SIG-M5 (cell line): ENCODE data around the gene NCKAP5.

Experiments used
- DNase-seq: peaks from one replicate; lab custom pipeline; 2025; lab: John Stamatoyannopoulos, UW

NCKAP5 gene

DNA sequence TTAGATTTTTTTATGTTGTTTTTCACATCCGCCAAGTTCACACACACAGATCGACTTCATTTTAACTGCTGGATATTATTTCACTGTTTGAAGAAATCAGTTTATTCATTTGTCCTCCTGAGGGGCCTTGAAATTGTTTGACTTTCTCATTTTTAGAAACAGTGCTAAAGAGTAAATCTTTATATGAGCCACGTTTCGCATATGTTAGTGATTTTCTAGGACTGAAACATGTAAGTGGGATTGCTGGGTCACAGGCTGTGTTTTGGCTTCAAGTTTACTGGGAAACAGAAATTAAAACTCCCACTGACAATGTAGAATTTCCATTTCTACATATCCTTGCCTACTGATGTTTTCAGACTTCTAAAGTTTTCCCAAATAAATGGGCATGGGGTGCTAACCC is 363.8 kb downstream of the NCKAP5 start:
- no peak for DNase-seq

DNA sequence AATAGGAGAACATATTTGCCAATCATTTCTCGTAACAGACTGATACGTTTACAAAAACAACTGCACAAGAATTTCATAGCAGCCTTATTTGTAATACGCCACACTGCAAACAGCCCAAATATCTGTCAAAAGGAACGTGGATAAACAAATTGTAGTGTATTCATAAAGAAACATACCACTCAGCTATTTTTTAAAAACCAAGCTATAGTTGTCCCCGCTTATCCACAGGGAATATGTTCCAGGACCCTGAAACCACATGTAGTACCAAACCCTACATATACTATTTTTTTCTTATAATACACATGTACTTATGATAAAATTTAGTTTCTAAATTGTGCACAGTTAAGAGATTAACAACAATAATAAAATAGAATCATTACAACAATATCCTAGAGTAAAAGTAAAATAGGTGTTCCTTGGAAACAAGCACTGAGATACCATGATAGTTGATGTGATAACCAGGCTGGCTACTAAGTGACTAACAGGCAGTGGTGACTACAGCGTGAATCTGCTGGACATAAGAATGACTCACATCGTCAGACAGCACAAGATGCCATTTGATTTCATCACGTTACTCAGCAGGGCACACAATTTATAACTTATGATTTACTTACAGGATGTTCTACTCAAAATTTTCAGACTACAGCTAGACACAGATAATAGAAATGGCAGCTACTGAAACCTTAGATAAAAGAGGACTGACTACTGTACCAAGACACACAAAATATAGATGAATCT is 367.4 kb downstream of the NCKAP5 start:
- DNase-seq: no peak

DNA sequence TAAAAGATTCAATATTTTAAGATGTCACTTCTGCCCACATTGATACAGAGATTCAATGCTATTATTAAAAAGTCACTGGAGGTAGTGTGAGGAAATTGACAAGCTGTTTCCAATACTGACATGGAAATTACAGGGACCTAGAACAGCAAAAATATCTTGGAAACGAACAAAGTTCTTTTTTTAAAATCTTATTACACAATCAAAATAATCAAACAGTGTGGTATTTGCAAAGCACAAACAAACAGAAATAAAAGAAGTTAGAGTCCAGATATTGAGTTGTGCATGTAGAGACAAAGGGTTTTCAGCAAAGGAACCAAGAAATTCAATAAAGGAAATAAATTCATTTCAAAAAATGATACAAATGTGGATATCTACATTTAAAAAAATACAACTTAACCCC is 369.6 kb downstream of the NCKAP5 start:
- no peak for DNase-seq

DNA sequence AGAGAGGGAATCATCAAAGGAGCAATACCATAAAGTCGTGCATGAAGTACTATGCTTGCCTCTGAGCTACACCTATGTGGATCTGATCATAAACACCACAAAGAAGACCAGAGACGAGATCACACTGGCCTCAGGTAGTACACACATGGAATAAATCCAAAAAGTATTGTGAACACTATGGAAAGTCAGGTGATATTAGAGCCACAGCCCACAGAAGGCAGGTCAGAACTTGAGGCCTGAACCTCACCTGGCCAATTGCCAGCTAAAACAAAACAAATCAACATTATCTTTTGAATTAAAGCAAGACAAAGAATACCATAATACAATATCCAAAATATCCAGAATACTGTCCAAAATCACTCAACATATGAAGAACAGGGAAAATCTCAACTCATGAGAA is 371.1 kb downstream of the NCKAP5 start:
- no peak for DNase-seq

DNA sequence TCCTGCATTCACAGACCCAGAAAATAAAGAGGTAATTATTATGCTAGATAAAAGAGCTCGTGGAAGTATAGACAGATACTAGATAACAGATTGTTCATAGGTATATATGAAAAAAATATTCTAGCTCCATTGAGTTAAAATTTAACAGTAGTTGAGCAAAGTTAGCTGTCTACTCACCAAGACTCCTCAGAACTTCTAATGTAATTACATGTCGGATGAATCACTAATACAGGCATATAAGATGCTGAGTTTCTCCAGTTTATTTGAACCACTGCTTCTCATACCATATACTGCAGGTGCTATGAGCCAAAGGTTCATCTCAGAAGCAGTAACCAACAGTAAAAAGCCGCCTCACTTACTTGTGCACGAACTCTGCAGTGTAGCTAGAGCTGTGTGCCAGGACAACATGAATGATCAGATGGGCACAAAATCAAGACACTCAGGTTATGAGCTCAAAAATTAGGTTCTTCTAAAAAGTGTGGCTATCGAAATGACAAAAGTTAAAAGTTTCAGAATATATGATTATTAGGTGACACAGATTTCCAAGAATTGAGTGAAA is 373.4 kb downstream of the NCKAP5 start:
- DNase-seq: no peak

DNA sequence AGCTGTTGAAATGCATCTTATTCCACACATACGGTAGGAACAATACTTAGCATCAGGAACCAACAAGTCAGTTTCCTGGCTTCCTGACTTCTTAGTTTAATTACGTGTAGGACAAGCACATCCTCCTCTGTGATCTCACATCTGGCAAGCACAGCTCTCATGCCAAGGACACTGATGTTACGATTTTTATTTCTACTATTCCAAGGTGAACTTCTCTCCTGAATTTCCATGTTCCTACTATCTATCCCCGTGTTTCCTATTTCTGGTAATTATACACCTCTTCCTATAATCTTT is 374.0 kb downstream of the NCKAP5 start:
- DNase-seq: no peak

DNA sequence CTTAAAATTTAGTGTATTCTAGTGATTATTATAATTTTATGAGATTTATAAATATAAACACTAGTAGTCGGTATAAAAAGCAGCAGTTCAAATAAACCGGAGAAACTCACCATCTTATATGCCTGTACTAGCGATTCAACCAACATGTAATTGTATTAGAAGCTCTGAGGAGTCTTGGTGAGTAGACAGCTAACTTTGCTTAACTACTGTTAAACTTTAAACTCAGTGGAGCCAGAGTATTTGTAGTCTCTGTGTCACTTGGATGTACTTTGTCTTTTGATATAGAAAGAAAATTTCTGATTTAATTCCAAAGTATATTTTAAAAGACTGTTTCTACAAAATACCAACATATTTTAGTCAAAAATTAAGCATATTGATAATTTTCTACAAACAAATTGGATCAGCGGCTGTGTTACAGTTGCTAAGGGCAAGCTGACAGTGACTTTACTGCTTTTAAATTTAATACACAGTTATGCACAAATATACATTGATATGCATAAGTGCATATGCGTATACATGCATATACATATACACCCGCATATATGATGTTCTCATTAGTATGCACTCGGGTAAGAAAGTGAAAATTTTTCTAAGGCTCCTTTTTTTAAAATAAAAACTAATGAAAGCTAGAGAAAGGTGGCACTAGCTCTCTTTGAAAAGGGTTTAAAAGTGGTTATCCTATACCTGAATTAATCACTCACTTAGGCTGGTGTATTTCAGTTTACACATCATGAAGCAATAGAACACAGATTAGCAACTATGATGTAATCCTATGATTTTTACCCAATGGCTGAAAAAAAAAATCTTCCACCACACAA is 374.5 kb downstream of the NCKAP5 start:
- DNase-seq: no peak

DNA sequence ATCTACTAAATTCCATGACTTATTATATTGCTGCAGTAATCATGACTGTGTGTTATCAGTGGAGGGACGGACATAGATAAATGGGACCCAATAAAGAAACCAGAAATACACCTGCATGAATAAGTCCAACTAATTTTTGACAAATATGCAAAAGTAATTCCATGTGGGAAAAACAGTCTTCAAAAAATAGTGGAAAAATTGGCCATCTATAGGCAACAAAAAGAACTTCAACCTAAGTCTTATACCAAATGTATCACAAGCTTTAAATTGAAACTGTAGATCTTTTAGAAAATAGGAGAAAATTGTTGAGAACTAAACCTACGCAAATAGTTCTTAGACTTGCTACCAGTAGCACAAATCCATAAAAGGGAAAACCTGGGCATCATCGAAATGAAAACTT is 376.2 kb downstream of the NCKAP5 start:
- no peak for DNase-seq

DNA sequence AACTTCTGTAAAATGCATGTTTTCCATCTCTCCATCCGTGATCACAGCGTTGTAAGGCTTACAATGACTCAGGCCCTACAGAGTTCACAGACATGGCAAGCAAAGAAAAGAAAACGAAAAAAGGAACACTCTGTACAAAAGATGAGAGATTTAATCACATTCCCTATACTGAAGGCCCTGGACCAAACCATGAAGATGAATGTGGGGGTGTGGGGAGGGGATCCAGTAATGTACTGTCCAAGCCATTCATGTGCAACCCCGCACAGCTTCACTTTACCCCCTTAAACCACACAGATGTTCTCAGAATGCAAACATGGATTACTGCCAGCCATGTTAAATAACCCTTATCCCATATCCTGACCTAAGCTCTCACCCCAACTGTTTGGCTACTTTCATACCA is 391.1 kb downstream of the NCKAP5 start:
- DNase-seq: no peak

DNA sequence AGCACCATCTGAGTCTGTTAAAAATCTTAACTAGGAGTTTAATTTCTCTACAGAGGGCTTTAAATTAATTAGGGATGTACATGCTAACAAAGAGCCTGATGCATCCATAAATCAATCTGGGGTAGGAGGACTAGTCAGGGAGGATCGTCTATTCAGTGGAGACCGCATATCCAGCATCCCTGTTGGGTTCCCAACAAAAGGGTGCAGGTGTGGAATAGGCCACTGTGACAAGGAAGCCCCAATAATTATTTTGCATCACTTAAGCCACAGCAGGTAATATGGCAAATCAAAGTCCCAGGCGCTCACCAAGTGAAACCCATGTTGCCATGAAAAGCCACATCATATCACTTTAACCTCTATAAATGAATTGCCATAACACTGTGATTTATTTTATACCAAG is 392.3 kb downstream of the NCKAP5 start:
- no peak for DNase-seq

DNA sequence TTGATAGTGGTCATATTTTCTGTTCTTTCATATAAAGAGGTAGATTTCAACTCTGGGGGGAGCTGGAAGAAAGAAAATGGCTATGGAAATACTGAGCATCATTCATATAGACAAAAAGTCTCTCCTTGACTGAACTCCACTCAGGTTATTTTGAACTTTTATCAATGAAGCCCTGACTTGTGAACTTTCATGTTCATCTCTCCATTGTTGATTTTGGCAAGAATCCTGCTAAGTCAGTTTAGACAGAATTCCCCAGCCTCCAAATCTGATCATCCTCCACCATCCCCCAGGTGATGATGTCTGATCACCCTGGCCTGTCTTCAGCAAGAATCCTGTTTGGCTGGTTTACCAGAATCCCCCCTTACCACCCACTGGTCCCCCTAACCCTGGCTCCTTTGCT is 395.0 kb downstream of the NCKAP5 start:
- no peak for DNase-seq

DNA sequence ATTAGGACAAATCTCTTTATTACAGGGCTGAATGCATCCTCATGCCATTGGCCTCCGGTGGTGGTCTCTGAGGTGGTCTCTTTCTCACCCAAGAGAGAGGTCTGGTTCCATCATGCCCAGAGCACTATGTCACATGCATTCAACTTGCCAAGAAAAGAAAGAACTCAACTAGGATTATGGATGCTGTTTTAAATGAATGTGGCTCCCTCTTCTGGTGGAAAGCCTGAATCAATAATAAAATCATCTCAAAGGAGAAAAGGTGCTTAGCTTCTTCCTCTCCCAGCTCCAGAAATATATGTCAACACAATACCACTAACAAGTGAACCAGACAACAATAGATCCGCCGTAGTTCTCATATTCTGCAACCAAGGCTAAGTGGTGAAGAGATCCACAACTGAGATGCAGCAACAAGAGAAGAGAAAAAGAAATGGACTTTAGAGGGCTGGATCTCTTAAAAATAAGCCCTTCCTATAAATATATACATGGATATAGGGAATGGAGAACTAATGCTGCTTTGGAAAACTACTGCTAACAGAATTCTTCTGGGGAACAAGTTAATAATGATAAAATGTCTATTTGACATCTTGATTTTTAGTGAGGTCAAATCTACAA is 396.8 kb downstream of the NCKAP5 start:
- no peak for DNase-seq

DNA sequence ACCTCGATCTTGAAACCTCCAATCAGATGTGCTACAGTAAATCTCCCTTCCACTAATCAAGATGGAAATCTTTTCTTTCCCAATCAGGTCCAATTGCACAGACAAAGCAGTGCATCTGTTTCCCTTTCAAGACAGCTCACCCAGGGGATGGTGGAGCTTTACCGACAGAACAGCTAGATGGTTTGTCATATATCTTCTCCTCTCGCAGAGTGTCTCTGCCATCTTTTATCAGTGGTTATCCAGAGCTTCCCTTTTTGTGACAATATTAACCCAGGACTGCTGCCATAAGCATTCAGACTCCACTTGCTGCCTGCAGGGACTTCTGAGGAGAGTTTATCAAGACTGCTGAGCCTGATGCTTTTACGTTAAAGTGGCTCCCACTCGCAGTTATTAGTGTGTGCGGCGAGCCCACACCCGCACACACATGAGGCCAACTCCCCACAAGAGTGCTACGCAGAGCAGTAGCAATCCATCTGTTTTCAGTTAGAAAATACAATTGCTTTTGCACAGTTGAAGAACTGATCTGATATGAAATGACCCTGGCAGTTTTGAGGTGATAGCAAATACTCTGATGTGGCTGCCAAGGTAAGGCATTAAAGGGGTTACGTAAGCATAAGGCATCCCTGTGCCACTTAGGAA is 398.9 kb downstream of the NCKAP5 start:
- no peak for DNase-seq

DNA sequence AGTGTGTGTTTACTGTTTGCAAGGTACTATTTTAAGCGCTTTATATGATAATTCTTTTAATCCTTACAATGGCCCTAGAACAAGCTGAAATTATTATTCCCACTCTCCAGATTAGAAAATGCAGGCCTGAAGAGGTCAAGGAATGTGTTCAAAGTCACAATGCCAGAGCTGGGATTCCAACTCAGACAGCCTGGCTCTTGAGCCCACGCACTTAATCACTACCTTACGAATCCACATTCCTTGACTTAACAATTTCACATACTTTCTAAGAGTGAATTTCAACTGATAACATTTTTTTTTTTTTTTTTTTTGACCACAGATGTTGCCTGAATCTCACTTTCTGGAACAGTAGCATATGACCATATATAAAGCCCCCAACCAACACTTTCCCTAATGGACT is 400.3 kb downstream of the NCKAP5 start:
- no peak for DNase-seq

DNA sequence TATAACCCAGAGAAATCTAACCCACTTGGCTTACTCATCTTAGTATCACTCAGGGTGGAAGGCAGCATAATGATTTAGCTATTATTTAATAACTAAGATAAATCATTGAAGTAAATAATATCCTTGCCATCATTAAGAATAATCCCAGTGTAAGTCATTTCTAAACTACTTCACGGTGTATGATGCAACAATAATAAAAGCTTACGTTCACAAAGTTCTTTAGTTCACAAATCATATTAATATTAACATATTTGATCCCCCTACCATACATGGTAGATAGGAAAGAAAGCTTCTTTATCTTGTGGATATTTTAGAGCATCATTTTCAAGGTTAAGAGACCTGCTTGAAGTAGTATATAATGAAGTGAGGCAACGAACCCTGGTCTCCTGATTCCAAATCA is 401.0 kb downstream of the NCKAP5 start:
- DNase-seq: no peak

DNA sequence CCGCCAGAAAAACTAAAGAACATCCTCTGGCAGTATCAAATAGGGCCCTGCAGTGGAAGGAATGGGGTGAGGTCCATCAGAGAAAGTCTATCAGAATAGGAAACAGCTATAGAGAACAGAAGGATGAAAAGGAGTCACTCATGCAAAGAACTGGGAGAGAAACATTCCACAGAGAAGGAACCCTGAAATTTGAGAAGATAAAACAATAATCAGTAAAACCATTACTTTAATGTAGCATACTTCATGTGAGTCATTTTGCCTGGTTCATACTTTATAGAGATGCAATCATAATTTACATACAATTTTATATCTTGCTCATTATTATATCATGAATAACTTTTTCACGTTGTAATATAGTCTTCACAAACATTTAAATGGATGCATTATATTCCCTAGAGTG is 402.2 kb downstream of the NCKAP5 start:
- no peak for DNase-seq

DNA sequence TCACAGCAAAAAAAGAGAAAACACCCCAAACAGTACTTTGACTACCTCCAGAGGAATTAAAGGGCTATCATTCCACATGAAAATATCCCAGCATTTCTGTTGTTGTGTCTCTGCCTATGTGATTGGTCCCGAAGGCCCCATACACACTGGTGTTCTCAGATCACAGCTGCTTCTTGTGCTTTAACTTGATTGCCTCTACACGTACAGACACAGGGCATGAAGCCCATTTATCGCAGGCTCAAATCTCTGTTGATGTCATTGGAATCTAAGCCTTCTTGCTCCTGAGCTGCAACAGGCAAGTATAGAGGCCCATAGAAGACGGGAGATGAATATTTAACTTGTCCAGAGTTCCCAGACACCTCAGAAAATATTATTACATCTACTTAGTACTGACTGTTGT is 405.2 kb downstream of the NCKAP5 start:
- DNase-seq: no peak

DNA sequence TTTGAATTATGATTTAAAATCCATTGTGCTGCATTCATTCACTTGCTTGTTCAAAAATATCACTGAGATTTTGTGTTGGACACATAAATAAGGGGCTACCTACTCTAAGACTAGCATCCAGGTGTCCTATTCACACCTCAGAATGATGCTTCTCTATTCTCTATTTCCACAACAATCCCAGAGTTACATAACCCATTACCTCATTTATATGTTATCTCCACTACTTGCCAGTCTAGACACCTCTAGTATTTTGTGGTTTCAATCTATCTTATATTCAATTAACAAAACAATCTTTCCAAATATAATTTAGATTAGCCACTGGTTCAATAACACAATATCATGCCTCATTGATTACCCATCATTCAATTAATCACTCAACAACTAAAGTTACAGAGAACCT is 409.8 kb downstream of the NCKAP5 start:
- DNase-seq: no peak

DNA sequence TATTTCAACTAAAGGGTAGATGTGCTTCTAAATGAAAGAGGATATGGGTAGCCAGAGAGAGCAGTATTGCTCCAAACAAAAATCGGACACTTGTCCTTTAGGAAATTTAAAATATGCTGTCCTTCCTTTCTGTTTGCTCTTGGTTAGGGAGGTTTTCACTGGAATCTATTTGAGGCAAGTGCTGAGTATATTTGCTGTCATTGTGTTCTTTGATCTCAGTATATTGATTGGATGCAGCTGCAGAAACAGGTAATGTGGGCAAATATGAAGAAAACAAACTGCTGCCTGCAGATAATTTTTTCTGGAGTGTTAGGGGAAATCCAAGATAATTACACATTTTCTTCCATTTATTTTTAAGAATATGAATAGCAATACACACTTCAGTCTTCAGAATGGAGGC is 410.2 kb downstream of the NCKAP5 start:
- DNase-seq: no peak

DNA sequence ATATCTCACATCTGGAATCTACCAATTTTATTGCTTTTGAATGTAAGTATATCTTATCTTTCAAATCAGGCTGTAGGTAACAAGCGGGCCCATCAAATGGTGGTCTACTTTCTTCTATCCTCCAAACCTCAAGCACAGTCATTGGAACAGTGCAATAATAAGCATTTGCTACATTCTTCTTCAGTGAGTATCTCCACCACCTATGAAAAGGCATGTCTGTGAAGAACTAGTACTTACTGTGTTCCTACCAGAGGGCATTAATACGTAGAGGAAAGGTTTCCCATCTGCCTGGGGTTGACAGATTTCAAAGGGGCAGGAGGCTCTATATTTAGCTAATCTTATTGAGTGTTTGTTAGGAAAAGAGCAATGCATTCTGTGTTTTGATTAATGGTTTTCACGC is 411.1 kb downstream of the NCKAP5 start:
- no peak for DNase-seq

DNA sequence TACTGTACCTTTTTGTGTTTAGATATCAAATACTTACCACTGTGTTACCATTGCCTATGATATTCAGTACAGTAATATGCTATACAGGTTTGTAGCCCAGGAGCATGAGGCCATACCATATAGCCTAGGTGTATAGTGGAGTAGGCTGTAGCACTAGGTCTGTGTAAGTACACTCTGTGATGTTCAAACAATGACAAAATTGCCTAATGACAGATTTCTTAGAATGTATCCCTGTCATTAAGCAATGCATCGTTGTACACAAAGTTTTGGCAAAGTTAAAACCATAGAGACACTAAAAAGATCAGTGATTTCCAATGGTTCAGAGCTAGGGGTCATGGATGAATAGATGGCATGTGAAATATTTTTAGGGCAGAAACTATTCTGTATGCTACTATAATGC is 415.5 kb downstream of the NCKAP5 start:
- DNase-seq: no peak

DNA sequence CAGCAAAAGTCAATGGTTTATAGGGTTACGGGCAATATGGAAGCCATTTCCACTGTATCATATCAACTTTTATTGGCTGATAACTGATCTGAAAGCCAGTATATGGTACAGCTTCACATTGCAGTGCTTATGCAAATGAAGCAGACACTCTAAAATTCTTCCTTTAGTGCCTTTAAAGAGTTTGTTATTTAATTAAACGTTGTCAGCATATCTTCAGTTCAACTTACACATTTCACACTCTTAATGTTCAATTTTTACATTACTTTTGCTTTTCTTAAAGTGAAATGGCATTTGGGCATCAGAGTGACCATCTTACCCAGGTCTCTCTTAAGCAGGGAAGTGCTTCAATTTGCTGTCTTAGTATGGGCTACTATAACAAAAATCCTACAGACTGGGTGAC is 420.1 kb downstream of the NCKAP5 start:
- no peak for DNase-seq

DNA sequence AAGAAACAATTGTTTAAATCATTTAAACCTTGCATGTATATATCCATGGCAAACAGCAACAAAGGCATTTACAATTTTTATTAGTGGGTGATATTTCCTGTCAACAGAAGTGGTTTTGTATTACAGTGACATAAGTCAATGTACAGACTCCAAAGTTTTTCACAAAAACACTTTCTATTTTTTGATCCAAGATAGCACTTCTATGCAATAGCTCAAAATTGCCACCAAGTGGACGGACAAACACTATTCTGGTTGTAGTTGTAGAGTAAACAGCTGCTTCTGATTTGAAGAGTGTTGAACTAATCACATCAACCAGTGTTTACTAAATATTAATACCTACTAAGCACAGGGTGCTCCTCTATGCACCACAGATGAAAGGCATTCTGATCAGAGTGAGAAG is 421.4 kb downstream of the NCKAP5 start:
- no peak for DNase-seq
